Fibroblast of upper back skin (primary cell): ENCODE results near the gene PTCD1.
"Not testable (repeated sequence)": the region's sequence is repeated elsewhere in the genome, so short reads cannot be mapped to it uniquely, and the experiment has no call there.

Source experiments
- DNase-seq: peaks from one replicate; pipeline ENCODE4 v3.0.0-alpha.2; 2013

The PTCD1 gene

DNA sequence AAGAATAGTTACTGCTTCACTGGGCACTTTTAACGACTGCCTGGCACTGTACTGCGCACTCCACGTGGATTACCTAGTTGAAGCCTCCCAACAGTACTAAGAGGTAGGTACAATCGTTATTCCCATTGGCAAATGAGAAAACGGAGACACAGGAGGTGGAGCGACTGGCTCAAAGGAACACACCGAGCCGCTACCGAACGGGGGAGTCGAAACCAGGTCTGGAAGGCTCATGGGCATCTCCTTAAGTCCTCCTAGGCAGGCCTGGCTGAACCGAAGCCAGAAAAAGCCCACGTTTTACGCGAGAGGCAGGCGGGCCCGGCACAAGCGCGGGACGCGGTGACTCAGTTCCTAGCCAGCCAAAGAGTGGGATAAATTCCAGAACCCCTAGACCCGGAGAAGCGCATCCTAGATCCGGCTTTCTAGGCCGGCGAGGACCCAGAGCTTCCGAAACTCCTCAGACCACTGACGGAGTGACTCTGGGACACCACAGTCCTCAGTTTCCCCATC, 30.7 kb downstream of the PTCD1 start:
- DNase-seq, result peak; percentile 78

DNA sequence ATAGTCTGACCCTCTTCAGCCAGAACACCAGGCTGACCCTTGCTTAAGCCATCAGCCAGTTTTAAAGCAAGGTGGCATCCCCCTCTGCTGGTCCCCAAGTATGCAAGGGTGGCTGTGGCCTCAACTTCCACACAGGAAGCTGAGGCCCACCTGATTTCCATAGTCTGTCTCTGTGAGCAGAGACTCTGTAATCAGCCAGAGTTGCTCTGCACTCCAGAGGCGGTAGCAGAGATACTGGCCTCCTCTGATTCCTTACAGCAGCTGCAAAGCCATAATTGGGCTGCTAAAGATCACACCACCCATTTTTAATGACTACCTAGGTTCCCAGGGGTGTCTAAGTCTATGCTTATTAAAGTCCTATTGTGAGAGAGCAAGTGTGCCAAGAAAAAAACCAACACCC, 32.0 kb downstream of the PTCD1 start:
- DNase-seq, result no peak

DNA sequence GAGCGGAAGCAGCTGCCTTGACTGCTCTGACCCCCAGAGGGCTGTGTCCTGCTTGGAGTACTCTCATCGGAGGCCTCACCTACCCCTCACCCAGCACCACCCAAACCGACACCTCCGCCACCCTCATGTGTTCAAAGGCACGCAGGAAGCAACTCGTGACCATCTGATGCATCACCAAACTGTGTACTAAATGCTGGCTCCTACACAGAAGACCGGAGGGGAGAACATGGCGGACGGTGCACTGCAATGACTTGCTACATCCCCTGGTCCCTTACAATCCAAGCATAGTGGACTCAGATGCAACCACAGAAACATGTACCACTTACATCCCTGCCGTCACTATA, 33.6 kb downstream of the PTCD1 start:
- DNase-seq, result no peak

DNA sequence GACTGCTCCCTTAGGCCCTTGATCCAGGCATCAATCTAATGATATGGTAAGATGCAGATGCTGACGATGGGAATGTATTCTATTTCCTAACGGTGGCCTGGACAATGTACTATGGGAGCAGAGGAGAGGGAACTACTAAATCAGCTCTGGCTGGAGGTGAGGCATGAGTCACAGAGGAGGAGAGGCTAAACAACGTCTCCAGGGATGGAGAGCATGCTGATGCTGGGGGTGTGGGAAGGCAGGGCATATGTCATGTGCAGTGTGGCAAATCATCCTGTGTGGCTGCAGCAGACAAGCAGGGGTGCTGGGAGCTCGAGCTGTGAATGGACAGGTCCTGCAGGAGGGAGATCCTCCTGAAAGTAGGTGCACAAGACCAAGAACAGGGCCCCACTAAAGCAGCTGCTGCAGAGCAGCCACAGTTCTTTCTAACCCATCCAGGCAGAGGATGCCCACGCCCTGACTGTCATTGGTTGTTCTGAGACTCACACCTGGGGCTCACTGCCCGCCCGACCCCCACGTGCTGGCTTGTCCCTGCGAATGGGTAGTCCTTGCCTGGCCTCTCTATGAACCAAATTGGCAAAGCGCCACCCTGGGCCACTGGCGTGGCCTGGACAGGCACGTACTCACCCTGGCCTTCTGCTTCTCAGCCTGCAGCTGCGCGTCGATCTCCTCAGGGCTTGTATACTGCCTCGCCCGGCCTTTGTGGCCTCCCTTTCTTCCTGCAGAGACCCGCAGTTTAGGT, 34.2 kb downstream of the PTCD1 start:
- no peak for DNase-seq

DNA sequence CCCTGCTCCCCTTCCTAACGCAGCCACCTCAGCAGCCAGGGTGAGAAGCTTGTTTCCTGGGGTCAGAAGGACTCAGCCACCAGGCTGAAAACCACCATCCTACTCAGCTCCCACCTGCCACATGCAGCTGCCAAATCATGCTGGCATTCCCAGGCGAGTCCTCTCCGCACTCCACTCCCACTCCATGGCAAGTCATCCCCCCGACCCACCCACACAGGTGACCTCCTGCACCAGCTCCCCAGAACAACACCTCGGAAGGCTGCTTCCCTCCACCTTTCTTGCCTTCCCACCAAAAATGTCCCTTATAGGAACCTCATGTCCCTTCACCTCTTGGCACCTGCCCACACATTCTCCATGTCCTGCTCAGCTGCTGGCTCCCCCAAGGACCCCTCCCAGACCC, 34.8 kb downstream of the PTCD1 start:
- no peak for DNase-seq

DNA sequence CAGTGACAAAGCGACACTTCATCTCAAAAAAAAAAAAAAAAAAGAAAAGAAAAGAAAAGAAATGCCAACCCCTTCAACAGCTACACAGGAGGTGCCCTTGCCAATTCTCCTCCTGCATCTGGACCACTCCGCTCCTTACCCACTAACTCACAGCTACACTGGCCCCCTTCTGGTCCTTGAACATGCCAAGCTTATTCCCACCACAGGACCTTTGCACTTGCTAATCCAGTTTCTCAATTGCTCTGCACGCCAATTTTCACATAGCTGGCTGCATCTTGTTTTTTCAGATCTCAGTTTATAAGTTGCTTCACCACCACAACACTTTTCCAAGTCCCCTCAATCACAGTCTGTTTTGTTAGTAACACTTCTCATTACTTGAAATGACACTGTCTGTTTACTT, 35.7 kb downstream of the PTCD1 start:
- DNase-seq, result no peak

DNA sequence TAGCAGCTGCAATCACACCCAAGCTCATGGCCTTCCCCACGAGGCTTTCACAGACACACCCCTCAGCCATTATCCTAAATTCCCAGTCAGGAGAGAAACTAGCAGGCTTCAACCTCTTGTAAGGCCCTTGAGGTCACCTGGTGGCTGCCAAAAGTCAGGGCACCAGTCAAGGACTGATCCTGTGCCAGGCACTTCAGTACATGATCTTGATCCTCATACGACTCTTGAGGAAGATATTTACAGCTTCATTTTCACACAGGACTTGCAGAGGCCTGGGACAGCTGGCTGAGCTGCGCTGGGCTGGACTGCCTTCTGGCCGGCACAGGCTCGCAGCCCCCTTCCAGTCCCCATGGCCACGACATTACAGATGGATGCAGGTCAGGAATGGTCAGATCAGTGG, 39.0 kb downstream of the PTCD1 start:
- DNase-seq, result no peak

DNA sequence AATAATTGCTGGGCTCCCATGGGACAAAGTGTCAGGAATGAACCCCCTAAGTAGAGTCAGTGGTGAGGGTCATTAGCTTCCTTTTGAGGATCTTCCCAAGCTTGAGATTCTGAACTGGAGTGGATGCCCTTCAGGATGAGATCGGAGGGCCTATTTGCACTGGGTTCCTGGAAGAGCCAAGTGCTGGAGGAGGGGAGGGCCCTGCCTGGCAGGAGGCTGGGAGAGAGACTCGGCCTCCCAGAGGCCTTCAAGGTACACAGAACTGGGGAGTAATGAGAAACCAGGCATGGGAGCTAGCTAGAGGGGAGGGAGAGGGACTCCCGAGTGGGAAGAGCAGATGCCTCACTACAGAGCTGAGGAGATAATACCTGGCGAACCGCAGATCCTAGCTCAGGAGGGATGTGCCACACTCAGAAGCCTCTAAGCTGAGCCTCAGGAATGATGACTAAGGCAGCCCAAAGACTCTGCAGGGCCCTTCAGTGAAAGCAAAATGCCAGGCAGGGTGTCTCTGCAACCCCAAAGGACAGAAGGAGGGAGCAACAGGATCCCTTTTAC, 39.6 kb downstream of the PTCD1 start:
- no peak for DNase-seq

DNA sequence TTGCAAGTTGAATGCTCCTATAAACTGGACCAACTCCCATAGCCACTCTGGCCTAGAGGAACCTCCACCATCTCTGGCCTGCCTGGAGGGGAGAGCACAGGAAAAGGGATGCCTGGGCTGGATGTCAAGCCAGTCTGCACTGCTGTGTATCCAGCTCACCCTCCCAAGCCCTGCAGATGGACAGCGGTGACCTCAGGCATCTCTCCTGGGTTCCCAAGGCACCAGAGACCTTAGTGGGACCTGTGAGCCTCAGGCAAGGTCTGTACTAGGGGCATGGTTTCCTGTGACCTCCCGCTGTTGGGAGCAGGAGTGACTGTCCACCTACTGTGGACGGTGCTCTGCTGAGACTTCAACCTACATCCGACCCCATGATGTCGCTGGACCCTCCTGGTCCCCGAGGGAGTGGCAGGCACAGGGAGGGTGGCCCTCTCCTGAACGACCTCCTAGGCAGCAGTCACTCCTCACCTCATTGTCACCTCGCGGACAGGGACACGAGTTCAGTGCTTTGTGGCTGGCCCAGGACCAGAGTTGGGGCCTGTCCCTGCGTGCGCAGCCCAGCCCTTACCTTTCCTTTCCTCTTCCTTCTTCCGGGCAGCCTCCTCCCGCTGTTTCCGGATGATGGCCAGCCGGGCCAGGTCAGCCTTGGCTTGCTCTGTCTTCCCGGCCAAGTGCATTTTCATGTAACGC, 41.2 kb downstream of the PTCD1 start:
- DNase-seq, result no peak

DNA sequence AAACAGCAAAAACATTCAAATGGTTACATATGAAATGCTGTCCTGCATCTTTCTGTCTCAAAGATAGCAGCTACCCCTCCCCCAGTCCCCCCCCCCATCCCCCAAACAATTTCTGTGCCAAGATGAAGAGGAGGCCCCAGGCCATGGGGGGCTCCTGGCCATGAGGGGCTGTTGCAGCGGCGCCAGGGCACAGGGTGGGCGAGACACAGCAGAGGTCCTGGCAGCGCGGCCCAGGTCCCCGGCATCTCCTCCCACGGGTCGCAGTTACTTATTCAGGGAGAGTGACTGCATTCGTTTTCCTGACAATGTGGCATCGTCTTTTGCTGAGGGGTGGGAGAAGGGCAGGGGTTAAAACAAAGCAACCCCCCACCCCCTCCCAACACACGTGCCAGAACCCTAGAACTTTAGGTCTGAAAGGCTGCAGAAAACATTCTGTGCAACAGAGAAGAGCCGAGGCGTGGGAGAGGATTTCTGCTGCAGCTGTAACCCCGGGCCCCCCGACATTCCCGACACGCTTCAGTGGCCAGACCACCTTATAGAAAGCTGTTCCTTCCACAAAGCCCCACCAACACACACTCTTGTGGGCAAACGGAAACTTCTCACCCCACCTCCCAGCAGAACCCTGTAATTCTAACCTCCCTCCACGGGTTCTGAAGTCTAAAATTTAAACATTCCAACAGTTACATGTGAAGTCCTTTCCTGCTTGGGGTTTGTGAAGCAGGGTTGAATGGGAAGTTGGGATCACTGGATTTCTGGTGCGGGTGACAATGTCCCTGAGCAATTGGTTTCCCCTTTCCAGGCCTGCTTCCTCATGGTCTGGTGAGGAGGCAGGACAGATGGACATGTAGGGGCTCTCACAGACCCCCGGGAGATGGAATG, 41.9 kb downstream of the PTCD1 start:
- DNase-seq, result no peak

DNA sequence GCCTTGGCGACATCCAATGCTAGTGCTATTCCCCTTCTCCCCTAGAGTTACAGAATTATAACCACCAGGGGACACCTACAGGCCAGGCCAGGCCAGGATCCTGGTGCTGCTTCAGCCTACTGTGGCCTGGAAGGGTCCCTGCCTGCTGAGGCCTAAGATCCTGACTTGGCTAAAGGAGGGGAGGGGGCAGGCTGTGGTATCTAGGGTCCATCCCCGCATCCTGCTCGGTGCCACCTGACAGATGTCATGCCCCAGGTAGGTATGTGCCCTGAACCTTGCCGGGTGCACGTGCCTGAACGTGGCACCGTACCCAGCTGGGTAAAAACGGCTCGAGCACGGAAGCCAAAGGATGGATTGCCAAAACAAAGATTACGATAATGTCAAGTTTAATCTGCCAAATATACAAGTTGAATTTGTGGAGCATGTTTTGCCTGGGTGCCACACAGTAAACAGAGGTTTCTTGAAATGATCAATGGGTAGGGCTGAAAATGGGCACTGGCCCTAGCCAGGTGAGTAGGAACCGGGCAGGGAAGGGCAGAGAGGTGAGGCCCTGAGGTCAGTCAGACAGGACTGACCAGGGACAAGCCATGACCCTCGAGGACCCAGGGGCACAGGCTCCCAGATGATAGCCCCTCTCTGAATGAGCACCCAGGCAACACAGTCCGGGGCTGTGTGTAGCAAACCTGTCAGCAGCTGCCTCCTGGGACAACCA, 42.8 kb downstream of the PTCD1 start:
- no peak for DNase-seq

DNA sequence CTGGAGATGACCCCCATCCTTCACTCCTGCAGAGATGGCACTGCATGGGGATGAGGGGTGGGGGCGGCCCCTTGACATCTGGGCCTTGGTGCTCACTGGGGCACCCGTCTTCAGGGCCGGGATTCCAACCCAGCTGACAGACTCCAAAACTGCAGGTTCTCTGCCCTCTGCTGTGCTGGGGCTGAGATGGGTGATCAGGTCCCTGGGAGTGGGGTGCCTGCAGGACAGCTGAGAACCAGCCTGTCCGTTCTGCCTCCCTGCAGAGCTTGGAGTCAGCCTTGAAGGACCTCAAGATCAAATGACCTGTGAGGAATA, 44.5 kb downstream of the PTCD1 start:
- no peak for DNase-seq

DNA sequence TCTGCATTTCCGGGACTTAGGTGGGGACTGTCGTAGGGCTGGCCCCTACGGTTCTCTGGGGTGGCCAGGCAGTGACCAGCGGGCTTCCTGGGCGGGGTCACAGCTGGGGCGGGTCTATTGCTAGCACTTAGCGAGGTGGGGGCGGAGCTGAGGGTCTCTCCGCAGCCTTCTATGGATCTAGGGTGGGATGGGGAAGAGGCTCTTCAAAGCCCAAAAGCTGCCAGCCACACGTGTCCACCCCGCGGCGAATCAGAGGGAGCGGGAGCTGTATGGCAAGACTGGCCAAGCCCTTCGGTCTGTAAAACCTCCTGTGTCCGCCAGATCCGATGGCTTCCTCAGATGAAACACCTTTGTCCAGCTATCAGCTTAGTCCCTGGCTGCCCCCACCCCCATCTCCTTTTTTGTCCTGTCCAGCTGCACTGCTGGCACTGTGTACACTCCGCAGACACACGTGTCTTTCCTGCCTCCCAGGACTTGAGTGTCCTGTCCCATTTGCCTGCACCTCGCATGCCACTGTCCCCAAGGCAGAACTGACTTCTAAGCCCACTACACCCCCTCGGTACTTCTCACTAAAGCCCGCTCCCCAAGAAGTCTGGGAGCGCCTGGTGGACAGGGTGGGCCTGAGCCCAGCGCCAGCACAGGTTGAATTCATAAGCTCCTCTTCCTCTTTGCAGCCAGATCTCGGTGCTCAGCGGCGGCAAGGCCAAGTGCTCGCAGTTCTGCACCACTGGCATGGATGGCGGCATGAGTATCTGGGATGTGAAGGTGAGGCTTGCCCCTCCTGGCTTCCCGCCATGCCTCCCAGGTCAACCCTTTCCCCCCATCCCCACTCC, 45.0 kb downstream of the PTCD1 start:
- DNase-seq, result no peak

DNA sequence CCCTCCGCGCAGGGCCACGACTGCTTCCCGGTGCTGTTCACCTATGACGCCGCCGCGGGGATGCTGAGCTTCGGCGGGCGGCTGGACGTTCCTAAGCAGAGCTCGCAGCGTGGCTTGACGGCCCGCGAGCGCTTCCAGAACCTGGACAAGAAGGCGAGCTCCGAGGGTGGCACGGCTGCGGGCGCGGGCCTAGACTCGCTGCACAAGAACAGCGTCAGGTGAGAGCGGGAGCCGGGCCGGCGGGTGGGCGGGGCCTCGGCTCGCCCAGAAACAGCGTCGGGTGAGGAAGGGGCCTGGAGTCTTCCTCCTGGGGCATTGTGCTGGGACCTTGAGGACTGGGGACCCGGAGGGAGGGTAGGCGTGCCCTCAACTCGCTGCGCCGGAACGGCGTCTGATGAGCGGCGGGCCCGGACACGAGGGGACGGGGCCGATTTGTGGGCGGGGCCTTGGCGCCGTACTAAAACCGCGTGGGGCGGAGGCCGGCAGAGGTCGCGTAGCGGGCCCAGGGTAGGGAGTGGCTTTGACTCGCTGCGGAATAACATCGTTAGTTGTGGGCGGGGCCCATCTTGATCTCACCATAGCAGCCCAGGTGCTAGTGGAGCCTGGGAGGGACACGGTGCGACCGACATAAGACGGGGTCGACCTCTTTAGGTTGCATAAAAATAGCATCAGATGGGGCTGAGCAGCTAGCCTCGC, 45.8 kb downstream of the PTCD1 start:
- DNase-seq, result peak; percentile 33

DNA sequence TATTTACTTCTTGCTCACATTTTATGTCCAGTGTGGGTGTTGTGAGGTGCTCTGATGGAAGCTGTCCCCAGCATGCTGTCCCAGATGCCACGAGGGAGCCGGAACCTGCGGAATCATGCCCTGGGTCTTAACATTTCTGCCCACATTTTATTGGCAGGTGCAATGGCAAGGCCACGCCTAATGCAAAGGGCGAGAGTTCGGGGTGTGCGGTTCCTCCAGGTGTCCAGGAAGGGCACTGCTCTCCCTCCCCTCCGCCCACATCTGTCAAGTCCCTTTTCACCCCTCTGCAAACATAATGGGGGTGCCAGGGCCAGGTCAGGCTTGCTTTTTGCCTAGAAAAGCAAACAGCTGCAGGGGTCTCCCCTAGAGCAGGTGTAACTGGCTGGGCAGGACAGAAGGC, 46.6 kb downstream of the PTCD1 start:
- no peak for DNase-seq

DNA sequence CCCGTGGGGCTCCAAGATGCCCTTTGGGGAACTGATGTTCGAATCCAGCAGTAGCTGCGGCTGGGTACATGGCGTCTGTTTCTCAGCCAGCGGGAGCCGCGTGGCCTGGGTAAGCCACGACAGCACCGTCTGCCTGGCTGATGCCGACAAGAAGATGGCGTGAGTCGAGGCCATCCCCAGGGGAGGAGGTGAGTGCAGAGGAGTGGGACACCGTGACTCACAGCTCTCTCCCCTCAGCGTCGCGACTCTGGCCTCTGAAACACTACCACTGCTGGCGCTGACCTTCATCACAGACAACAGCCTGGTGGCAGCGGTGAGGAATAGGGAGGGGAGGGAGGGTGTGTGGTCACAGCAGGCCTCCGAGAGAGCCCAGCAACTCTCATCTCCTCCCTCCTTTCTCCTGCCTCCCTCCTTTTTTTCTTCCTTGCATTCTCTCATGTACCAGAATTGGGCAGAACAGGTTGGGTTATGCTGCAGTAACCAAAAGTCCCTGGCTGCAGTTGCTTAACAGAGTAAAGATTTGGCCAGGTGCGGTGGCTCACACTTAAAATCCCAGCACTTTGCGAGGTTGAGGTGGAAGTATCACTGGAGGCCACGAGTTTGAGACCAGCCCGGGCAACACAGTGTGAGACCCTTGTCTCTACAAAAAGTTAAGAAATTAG, 47.5 kb downstream of the PTCD1 start:
- no peak for DNase-seq

DNA sequence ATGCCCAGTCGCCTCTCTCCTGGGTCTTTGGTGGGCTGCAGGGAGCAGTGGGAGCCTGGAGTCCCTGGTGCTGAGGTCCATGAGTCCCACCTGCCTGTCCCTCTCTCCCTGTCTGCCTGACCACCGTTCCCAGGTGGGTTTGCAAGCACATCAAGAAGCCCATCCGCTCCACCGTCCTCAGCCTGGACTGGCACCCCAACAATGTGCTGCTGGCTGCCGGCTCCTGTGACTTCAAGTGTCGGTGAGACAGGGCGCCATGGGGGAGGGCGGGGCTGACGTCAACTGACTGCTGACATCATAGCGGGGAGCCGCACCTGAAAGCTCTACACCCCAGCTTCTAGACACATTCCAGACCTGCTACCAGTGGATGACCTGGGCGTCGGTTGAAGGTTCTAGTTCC, 48.8 kb downstream of the PTCD1 start:
- no peak for DNase-seq

DNA sequence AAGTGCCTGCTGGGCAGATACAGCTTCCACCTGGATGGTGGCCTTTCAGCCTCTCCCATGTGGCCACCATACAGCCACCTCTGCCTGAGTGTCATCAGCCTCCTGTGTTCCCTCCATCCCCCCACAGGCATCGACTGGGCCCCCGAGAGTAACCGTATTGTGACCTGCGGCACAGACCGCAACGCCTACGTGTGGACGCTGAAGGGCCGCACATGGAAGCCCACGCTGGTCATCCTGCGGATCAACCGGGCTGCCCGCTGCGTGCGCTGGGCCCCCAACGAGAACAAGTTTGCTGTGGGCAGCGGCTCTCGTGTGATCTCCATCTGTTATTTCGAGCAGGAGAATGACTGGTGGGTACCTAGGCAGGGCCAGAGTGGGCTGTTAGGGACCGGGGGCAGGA, 50.7 kb downstream of the PTCD1 start:
- DNase-seq, result no peak

DNA sequence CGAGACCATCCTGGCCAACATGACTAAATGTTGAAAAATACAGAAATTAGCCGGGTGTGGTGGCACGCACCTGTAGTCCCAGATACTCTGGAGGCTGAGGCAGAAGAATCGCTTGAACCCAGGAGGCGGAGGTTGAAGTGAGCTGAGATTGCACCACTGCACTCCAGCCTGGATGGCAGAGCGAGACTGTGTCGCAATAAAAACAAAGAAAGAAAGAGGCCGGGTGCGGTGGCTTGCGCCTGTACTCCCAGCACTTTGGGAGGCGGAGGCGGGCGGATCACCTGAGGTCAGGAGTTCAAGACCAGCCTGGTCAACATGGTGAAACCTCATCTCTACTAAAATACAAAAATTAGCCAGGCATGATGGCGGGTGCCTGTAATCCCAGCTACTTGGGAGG, 51.4 kb downstream of the PTCD1 start:
- not testable (repeated sequence) for DNase-seq

DNA sequence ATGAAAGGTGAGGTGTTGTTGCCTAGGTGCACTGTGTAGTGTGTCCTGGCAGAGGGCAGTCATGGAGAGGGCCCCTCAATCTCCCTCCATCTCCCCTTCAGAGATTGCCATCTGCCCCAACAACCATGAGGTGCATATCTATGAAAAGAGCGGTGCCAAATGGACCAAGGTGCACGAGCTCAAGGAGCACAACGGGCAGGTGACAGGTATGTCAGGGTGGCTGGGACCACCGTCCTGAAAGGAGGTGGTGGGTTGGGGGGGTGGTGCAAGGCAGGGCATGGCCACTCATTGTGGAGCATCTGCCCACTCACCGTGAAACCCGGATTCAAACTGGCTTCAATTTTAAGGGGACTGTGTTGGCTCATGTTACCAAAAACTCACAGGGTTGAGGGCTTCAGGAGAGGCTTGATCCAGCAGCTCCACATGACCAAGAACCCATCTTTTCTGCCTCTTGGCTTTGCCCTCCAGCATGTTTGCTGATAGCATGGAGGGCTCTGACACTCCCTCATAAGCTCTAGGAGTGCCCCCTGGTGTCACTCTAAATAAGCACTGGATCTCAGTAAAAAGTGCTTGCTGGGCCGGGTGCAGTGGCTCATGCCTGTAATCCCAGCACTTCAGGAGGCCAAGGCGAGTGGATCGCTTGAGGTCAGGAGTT, 51.9 kb downstream of the PTCD1 start:
- DNase-seq, result peak; percentile 36
